Endothelial cell of umbilical vein (primary cell): ENCODE measurements around the gene SOX10.

Experiments used
- EZH2 ChIP-seq: IDR thresholded peaks from 2 replicates; pipeline ENCODE4 v1.6.1; 2012; ENCODE audit warnings: borderline replicate concordance, low read depth, mild to moderate bottlenecking, moderate library complexity, low read length, inconsistent platforms; ENCODE audit not compliant: severe bottlenecking
- FOS ChIP-seq: IDR thresholded peaks from 2 replicates; pipeline ENCODE4 v1.6.1; 2011; ENCODE audit warnings: mild to moderate bottlenecking, low read length, moderate library complexity, borderline replicate concordance; ENCODE audit not compliant: insufficient read depth
- GATA2 ChIP-seq: IDR thresholded peaks from 2 replicates; pipeline ENCODE4 v1.7.0; 2011; ENCODE audit warnings: low read depth, mild to moderate bottlenecking, moderate library complexity, mixed read lengths, low read length; ENCODE audit not compliant: insufficient read length, insufficient read depth
- MYC ChIP-seq: IDR thresholded peaks from one replicate; pipeline ENCODE4 v1.6.1; 2011; ENCODE audit warnings: mild to moderate bottlenecking, low read depth, low read length
- POLR2A ChIP-seq: IDR thresholded peaks from 2 replicates; pipeline ENCODE4 v1.6.1; 2012; ENCODE audit warnings: low read depth, mild to moderate bottlenecking, control low read depth, low read length
- POLR2AphosphoS5 ChIP-seq: IDR thresholded peaks from 2 replicates; pipeline ENCODE4 v1.6.1; 2012; ENCODE audit warnings: low read depth, mild to moderate bottlenecking, control low read depth, low read length, moderate library complexity; ENCODE audit not compliant: insufficient read depth
- TF ChIP-seq, protein P1 (sequence below), 2 donors: IDR thresholded peaks; 1 replicate in 1 of 2; 2 replicates in 1 of 2; pipeline ENCODE4 v1.5.1; 2011; ENCODE audit warnings: low read length in 2 of 2, mild to moderate bottlenecking in 2 of 2, moderate library complexity in 2 of 2, control low read depth in 1 of 2, inconsistent platforms in 1 of 2, low read depth in 1 of 2; ENCODE audit not compliant: insufficient read depth in 1 of 2; ENCODE audit errors: extremely low read depth in 1 of 2
- TF ChIP-seq, protein P2 (sequence below): IDR thresholded peaks from 2 replicates; pipeline ENCODE4 v1.6.1; 2011; ENCODE audit not compliant: insufficient read depth, insufficient read length

DNA sequence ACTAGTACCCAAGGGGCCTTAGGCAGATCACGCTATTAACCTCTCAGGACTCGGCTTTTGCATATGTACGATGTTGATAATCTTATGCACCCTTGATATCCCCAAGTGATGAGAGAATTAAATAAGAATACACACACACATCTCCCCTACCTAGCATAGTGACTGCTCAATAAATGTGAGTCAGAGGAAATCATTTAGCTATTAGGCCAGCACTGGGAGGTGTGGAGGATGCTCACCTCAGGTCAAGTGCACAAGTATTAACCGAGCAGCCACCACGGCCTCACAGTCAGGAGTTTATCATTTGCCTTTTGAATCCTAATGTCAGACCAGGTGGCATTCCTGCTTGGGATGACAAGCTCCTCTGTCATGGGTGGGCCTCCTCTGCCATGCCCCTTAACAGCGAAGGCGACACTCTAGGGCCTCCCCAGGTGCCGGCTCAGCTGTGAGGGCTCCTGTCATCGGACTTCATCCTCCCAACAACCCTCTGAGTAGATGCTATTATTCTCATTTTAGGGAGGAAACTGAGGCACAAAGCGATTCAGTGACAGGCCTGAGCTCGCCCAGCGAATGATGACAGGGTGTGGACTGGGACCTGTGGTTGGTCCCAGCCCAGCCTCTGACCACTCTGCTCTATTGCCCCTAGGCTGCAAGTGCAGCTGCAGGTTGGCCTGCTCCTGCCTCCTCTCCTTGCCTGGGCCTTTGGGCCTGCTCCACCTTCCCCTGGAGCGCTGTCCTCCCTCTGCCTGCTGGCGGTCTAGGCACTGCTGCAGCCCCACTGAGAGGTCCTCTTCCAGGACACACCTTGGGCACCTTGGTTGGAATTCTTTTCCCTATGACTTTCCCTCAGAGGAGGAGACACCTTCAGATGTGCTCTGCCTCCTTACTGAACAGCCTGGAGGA is 5.0 kb upstream of the SOX10 start:
- TF ChIP-seq FOS, result no peak
- TF ChIP-seq POLR2A, result no peak
- TF ChIP-seq, protein P1, sequence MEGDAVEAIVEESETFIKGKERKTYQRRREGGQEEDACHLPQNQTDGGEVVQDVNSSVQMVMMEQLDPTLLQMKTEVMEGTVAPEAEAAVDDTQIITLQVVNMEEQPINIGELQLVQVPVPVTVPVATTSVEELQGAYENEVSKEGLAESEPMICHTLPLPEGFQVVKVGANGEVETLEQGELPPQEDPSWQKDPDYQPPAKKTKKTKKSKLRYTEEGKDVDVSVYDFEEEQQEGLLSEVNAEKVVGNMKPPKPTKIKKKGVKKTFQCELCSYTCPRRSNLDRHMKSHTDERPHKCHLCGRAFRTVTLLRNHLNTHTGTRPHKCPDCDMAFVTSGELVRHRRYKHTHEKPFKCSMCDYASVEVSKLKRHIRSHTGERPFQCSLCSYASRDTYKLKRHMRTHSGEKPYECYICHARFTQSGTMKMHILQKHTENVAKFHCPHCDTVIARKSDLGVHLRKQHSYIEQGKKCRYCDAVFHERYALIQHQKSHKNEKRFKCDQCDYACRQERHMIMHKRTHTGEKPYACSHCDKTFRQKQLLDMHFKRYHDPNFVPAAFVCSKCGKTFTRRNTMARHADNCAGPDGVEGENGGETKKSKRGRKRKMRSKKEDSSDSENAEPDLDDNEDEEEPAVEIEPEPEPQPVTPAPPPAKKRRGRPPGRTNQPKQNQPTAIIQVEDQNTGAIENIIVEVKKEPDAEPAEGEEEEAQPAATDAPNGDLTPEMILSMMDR (IDR thresholded peaks at IDR 0.05; ENCODE audit: extremely low read depth in 1 of 2, insufficient read depth in 1 of 2, low read depth in 1 of 2, low read length in 2 of 2), result no peak
- no peak for TF ChIP-seq EZH2
- TF ChIP-seq, protein P2, sequence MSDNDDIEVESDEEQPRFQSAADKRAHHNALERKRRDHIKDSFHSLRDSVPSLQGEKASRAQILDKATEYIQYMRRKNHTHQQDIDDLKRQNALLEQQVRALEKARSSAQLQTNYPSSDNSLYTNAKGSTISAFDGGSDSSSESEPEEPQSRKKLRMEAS, result no peak
- TF ChIP-seq GATA2, result no peak
- TF ChIP-seq MYC, result no peak
- no peak for TF ChIP-seq POLR2AphosphoS5
